Mucosa of rectum (tissue), 2 donors: ENCODE measurements around the gene OR6P1.

Experiments used
- H3K27ac ChIP-seq, 2 donors: one replicate each; pipeline ENCODE4 v1.7.0; 2013; ENCODE audit warnings: inconsistent platforms in 2 of 2, low read depth in 2 of 2, low read length in 2 of 2
- H3K27me3 ChIP-seq, 2 donors: one replicate each; pipeline ENCODE4 v1.7.0; 2013; ENCODE audit warnings: low read length in 2 of 2; ENCODE audit not compliant: control insufficient read depth in 2 of 2, insufficient read depth in 2 of 2
- H3K36me3 ChIP-seq, 2 donors: one replicate each; pipeline ENCODE4 v1.7.0; 2013; ENCODE audit warnings: low read length in 2 of 2; ENCODE audit not compliant: control insufficient read depth in 2 of 2, insufficient read depth in 2 of 2
- H3K4me1 ChIP-seq, 2 donors: one replicate each; pipeline ENCODE4 v1.7.0; 2013; ENCODE audit warnings: low read length in 2 of 2, mild to moderate bottlenecking in 1 of 2; ENCODE audit not compliant: control insufficient read depth in 2 of 2, insufficient read depth in 2 of 2
- H3K4me3 ChIP-seq, 2 donors: one replicate each; pipeline ENCODE4 v1.7.0; 2013; ENCODE audit warnings: low read length in 2 of 2
- H3K9ac ChIP-seq, 2 donors: one replicate each; pipeline ENCODE4 v1.7.0; 2013; ENCODE audit warnings: low read length in 2 of 2, low read depth in 1 of 2, mild to moderate bottlenecking in 1 of 2
- H3K9me3 ChIP-seq, 2 donors: one replicate each; pipeline ENCODE4 v1.7.0; 2013; ENCODE audit warnings: low read length in 2 of 2; ENCODE audit not compliant: control insufficient read depth in 2 of 2
- donor health status: healthy.
- donor health status: Normal muscosa, but diverticular disease.

The OR6P1 gene

DNA sequence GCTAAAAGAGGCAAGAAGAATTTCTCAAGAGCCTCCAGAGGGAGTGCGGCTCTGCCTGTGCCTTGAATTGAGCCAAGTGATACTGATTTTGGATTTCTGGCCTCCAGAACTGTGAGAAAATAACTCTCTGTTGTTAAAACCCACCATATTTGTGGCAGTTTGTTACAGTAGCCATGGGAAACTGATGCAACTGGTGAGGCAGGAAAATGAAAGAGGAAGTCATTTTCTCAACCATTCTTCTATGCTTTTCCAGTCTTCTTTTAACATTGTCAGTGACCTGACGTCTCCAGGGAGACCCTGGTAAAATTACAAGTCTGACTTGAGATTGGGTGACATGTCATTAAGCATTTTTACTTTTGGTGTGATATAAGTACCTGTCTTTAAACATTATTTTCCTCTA is 5.8 kb downstream of the OR6P1 start:
- no peak overlapping the region for H3K9ac ChIP-seq
- H3K4me3 ChIP-seq, result no peak overlapping the region
- H3K4me1 ChIP-seq, result no peaks in the 10 kb centered on the region
- H3K36me3 ChIP-seq, result no peaks in the 10 kb centered on the region
- H3K9me3 ChIP-seq, result no peaks in the 10 kb centered on the region
- no peak overlapping the region for H3K27ac ChIP-seq
- H3K27me3 ChIP-seq, result no peaks in the 10 kb centered on the region

DNA sequence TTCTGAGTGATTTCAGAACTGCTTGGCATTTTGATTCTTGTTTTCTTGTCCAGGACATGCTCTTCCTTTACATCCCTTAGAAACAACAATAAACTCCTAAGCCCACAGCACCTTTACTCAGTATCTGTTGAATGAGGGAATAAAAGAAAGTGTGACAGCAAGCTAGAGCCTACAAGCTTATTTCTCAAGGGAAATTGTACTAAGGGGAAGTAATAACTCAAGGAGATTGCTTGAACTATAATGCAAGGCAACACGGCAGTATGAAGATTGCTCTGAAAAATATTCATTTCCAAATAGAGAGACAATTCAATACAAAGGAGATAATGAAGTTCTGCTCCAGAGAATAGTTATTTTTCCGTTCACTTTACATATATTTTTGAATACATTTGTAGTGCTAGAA is 6.5 kb downstream of the OR6P1 start:
- Histone ChIP-seq H3K9ac (no peak overlapping the region), H3K4me1 (no peaks in the 10 kb centered on the region), H3K27me3 (no peaks in the 10 kb centered on the region), H3K27ac (no peak overlapping the region), H3K36me3 (no peaks in the 10 kb centered on the region), H3K9me3 (no peaks in the 10 kb centered on the region), H3K4me3 (no peak overlapping the region)

DNA sequence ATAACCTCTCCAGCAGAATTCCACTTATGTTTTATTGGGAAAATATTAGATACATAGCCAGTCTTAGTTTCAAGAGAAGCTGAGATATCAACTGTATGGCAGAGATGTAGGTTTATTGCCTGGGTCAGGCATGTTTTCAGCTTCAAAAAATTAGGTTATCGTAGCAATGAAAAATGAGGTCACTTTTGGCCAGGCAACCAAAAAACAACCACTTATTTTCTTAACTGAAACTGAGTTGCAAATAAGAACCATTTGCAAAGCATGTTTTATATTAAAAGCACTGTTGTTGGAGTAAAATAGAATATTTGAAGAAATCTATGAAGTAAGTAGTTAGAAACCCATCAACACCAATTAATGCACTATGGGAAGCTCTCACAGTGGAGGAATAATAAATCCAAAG is 10.7 kb downstream of the OR6P1 start:
- Histone ChIP-seq H3K36me3 (no peaks in the 10 kb centered on the region), H3K9ac (no peak overlapping the region), H3K27me3 (no peaks in the 10 kb centered on the region), H3K9me3 (no peaks in the 10 kb centered on the region), H3K4me1 (no peaks in the 10 kb centered on the region), H3K4me3 (no peak overlapping the region), H3K27ac (no peak overlapping the region)

DNA sequence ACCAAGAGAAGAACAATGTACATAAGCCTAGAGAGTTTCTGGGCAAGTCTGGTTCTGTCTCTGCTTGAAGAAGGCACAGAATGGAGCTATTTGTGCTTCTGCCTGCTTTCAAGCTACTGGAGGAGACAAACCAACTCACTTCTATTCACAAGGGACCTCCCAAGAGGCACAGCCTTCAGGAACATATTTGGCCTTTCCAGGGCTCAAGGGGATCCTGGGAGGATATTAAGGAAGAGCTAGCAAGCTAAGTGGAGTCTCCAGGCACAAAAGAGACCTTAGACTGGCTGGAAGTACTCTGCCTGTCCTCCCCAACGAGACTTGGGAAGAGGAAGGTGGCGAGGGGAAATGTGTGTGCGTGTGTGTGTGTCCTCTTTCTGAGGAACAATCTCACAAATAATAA is 16.0 kb downstream of the OR6P1 start, which contains the start of gene OR6Y1:
Gene OR6Y1 (minus strand): TSS at position 54 of the 400 bp plus-strand sequence. CDS start 6,300 bp downstream, outside the sequence.
- Histone ChIP-seq H3K9ac (no peak within 1 kb of the TSS), H3K27me3 (no peaks in the 10 kb centered on the region), H3K9me3 (no peaks in the 10 kb centered on the region), H3K36me3 (no peaks in the 10 kb centered on the region), H3K27ac (no peak within 1 kb of the TSS), H3K4me3 (no peak within 1 kb of the TSS), H3K4me1 (no peaks in the 10 kb centered on the region)

DNA sequence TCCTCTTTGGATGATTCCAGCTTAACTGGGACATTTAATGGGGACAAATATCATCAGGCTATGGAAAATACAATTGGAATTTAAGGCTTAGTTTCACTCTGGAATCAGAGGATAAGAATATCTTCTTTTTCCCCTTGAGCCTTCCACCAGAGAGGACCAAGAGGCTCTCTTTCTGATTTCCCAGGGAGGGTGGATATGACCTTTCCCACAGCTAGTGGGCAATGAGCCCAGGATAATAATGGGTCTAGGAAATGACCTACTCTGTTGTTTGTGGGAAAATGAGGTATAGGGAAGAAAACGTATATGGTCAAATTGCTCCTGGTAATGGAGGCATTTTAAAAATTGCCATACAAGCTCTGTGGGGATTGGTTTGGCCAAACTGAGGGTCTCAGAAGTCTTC is 18.1 kb downstream of the OR6P1 start:
- H3K4me1 ChIP-seq, result no peaks in the 10 kb centered on the region
- H3K9me3 ChIP-seq, result no peaks in the 10 kb centered on the region
- no peaks in the 10 kb centered on the region for H3K36me3 ChIP-seq
- no peak overlapping the region for H3K4me3 ChIP-seq
- no peak overlapping the region for H3K9ac ChIP-seq
- H3K27ac ChIP-seq, result no peak overlapping the region
- H3K27me3 ChIP-seq, result no peaks in the 10 kb centered on the region

DNA sequence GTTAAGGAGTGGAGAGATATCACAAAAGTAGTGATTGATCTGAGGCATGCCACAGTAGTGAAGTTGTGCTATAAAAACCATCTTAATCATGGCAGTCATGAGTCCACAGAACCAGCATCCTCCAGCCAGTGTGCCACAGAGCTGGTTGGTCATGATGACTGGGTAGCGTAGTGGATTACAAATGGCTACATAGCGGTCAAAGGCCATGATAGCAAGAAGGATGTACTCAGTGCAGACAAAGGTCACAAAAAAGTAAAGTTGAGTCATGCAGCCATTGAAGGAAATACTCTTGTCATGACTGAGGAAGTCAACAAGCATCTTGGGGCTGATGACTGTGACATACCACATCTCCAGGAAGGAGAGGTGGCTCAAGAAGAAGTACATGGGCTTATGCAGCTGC is 22.8 kb downstream of the OR6P1 start:
- Histone ChIP-seq H3K36me3 (no peaks in the 10 kb centered on the region), H3K27me3 (no peaks in the 10 kb centered on the region), H3K4me1 (no peaks in the 10 kb centered on the region), H3K9ac (no peak overlapping the region), H3K9me3 (no peaks in the 10 kb centered on the region), H3K27ac (no peak overlapping the region), H3K4me3 (no peak overlapping the region)

DNA sequence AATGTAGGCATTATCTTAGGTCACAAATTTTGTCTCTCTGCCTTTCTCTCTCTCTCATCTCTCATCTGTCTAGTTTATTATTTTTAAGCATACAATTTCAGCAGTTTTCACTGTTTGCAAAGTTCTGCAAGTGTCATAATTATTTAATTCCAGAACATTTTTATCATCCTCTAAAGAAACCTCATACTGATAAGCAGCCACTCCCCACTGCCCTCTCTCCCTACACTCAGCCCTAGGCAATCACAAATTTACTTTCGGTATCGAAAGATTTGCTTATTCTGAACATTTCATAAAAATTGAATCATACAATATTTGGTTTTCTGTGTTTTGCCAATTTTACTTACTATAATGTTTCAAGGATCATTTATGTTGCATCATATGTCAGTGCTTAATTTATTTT is 32.8 kb downstream of the OR6P1 start:
- Histone ChIP-seq H3K4me3 (no peak overlapping the region), H3K36me3 (no peaks in the 10 kb centered on the region), H3K9ac (no peak overlapping the region), H3K27ac (no peak overlapping the region), H3K9me3 (no peaks in the 10 kb centered on the region), H3K4me1 (no peaks in the 10 kb centered on the region), H3K27me3 (no peaks in the 10 kb centered on the region)

DNA sequence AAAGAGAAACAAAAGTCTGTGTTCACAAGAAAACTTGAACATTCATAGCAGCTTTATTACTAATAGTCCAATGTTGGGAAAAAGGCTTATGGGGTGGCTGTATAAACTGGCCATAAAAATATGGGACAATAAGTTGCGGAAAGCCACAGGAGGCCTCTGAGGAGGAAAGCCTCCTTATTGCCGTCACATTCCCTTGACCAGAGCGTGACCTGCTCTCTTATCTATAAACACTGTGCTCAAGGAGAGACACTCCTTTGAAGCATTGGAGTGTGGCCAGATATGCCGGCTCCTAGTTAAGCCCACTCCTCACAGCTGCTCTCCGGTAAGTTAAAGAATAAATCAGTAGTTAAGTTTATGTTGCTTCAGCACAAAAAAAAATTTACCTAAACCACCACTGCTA is 35.9 kb downstream of the OR6P1 start:
- H3K27me3 ChIP-seq, result no peaks in the 10 kb centered on the region
- H3K4me1 ChIP-seq, result no peaks in the 10 kb centered on the region
- no peak overlapping the region for H3K27ac ChIP-seq
- no peaks in the 10 kb centered on the region for H3K36me3 ChIP-seq
- no peaks in the 10 kb centered on the region for H3K9me3 ChIP-seq
- no peak overlapping the region for H3K9ac ChIP-seq
- no peak overlapping the region for H3K4me3 ChIP-seq

DNA sequence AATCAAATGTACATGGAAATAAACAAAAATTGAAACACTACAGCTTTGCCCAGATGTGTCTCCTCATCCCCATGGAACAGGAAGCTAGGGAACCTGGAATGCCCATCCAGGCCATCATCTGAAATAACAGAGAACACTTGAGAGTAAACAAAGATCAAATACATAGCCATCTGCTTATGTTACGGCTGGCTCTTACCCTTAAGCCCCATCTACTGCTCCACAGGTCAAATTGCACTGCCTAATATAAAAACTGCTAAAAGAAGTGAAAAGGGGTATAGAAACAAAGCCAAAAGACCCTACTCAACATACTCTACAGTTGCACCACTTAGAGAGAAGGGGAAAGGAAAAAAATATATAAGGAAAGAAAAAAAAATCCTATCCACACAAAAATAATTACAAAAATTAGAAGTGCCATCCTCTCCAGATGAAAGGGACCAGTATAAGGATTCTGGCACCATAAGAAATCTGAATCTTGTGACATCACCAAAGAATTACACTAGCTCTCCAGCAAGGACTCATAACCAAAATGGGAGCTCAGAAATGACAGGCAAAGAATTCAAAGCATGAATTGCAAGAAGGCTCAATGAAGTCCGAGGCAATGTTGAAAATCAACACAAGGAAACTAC is 43.1 kb downstream of the OR6P1 start:
- Histone ChIP-seq H3K9ac (no peak overlapping the region), H3K27me3 (no peaks in the 10 kb centered on the region), H3K4me1 (no peaks in the 10 kb centered on the region), H3K27ac (no peak overlapping the region), H3K9me3 (no peaks in the 10 kb centered on the region), H3K36me3 (no peaks in the 10 kb centered on the region), H3K4me3 (no peak overlapping the region)

DNA sequence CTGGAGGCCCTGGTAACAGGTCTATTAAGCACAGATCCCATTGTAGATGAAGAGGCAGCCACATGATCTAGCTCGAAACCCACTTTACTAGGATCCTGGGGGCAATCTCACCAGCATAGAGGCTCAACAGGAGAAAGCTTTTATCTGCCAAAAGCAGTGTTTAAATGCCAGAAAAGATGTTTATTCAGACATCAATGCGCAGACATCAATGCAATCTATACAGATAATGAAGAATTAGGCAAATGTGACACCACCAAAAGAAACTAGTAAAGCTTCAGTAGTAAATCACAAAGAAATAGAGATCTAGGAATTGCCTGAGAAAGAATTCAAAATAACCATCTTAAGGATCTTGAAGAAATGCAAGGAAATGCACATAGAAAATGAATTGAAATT is 48.7 kb downstream of the OR6P1 start:
- Histone ChIP-seq H3K27me3 (no peaks in the 10 kb centered on the region), H3K9me3 (no peaks in the 10 kb centered on the region), H3K9ac (no peak overlapping the region), H3K27ac (no peak overlapping the region), H3K4me1 (no peaks in the 10 kb centered on the region), H3K36me3 (no peaks in the 10 kb centered on the region), H3K4me3 (no peak overlapping the region)
